Neural cell (in vitro differentiated cells): ENCODE measurements around the gene CCL2. TPM values are rescaled to one million over a fixed set of nuclear protein-coding genes. Genes with fewer than 3 reads are reported as not detected.

Experiments
- H2AFZ ChIP-seq: fragments of 200-600, 300-800 bp; sonication (generic), shearing (Covaris generic); 2 replicates; pipeline ENCODE4 v1.6.0; 2014; ENCODE audit warnings: low read depth, mild to moderate bottlenecking, antibody characterized with exemption, low read length, moderate library complexity
- H3F3A ChIP-seq: fragments of 200-600 bp; shearing (Covaris generic); 2 replicates; pipeline ENCODE4 v1.6.1; 2016; ENCODE audit warnings: mild to moderate bottlenecking, moderate library complexity, mixed read lengths, antibody characterized with exemption, low read length; ENCODE audit not compliant: insufficient read depth, poor library complexity, severe bottlenecking
- H3K27ac ChIP-seq: fragments of 200-600, 300-800 bp; sonication (generic), shearing (Covaris generic); 2 replicates; pipeline ENCODE4 v1.5.1; 2014; ENCODE audit warnings: mild to moderate bottlenecking, low read length, moderate library complexity
- H3K27me3 ChIP-seq: fragments of 300-800, 200-600 bp; sonication (generic), shearing (Covaris generic); 2 replicates; pipeline ENCODE4 v1.6.0; 2014; ENCODE audit warnings: mild to moderate bottlenecking, low read depth, low read length, moderate library complexity; ENCODE audit not compliant: insufficient read depth
- H3K36me3 ChIP-seq: fragments of 300-800, 200-600 bp; sonication (generic), shearing (Covaris generic); 2 replicates; pipeline ENCODE4 v1.5.1; 2014; ENCODE audit warnings: mild to moderate bottlenecking, antibody characterized with exemption, low read length, moderate library complexity; ENCODE audit not compliant: insufficient read depth
- H3K4me2 ChIP-seq: fragments of 300-800, 200-600 bp; sonication (generic), shearing (Covaris generic); 2 replicates; pipeline ENCODE4 v1.6.0; 2014; ENCODE audit warnings: mild to moderate bottlenecking, low read length
- H3K4me3 ChIP-seq: fragments of 300-800, 200-600 bp; sonication (generic), shearing (Covaris generic); 2 replicates; pipeline ENCODE4 v1.5.1; 2014; ENCODE audit warnings: mild to moderate bottlenecking, low read length, moderate library complexity
- H3K79me2 ChIP-seq: fragments of 200-600 bp; shearing (Covaris generic); replicated peaks from 2 replicates; pipeline ENCODE4 v1.6.0; 2014; ENCODE audit warnings: mild to moderate bottlenecking, low read length, moderate library complexity; ENCODE audit not compliant: insufficient read depth
- H3K9ac ChIP-seq: fragments of 300-800, 200-600 bp; sonication (generic), shearing (Covaris generic); 2 replicates; pipeline ENCODE4 v1.6.1; 2016; ENCODE audit warnings: mild to moderate bottlenecking, low read length, mixed read lengths
- H3K9me2 ChIP-seq: fragments of 200-600 bp; shearing (Covaris generic); 2 replicates; pipeline ENCODE4 v1.6.1; 2016; ENCODE audit warnings: mild to moderate bottlenecking, low read length, mixed read lengths; ENCODE audit not compliant: insufficient read depth
- H3K9me3 ChIP-seq: fragments of 200-600, 300-800 bp; sonication (generic), shearing (Covaris generic); 2 replicates; pipeline ENCODE4 v1.6.1; 2016; ENCODE audit warnings: mild to moderate bottlenecking, mixed run types, low read length, moderate library complexity, mixed read lengths
- H4K20me1 ChIP-seq: fragments of 200-600 bp; shearing (Covaris generic); 2 replicates; pipeline ENCODE4 v1.6.1; 2016; ENCODE audit warnings: mild to moderate bottlenecking, mixed run types; ENCODE audit not compliant: insufficient read depth
- EP300 ChIP-seq: fragments of 450-650 bp; conservative IDR thresholded peaks from 2 replicates; pipeline ENCODE4 v1.6.1; 2014; ENCODE audit warnings: antibody characterized with exemption, mild to moderate bottlenecking, moderate library complexity; ENCODE audit not compliant: poor library complexity, severe bottlenecking
- EZH2 ChIP-seq: fragments of 200-600, 300-800 bp; shearing (Covaris generic), sonication (generic); IDR thresholded peaks from 2 replicates; pipeline ENCODE4 v1.6.1; 2014; ENCODE audit warnings: antibody characterized with exemption, low read length, borderline replicate concordance, mild to moderate bottlenecking; ENCODE audit not compliant: insufficient read depth, poor library complexity, severe bottlenecking
- MXI1 ChIP-seq: fragments of 450-650 bp; conservative IDR thresholded peaks from 2 replicates; pipeline ENCODE4 v1.6.1; 2014; ENCODE audit warnings: antibody characterized with exemption, mild to moderate bottlenecking; ENCODE audit not compliant: poor library complexity, severe bottlenecking
- POLR2AphosphoS5 ChIP-seq: IDR thresholded peaks from 2 replicates; pipeline ENCODE4 v1.6.1; 2012
- RAD21 ChIP-seq: fragments of 450-650 bp; conservative IDR thresholded peaks from 2 replicates; pipeline ENCODE4 v1.6.1; 2014; ENCODE audit warnings: antibody characterized with exemption, mild to moderate bottlenecking, moderate library complexity
- SMC3 ChIP-seq: fragments of 450-650 bp; conservative IDR thresholded peaks from 2 replicates; pipeline ENCODE4 v1.6.1; 2014; ENCODE audit warnings: antibody characterized with exemption, mild to moderate bottlenecking, moderate library complexity; ENCODE audit not compliant: poor library complexity
- TAF1 ChIP-seq: IDR thresholded peaks from 2 replicates; pipeline ENCODE4 v1.6.1; 2012; ENCODE audit warnings: low read depth
- polyA plus RNA-seq: library from polyadenylated mRNA; depleted of rRNA; stranded (reverse); fragments of >200 nt; gene quantifications from 2 replicates; pipeline ENCODE4 v1.2.3, GENCODE V29; 2014
- TF ChIP-seq, protein P1 (sequence below): IDR thresholded peaks from 2 replicates; pipeline ENCODE4 v1.6.1; 2012; ENCODE audit warnings: borderline replicate concordance
- TF ChIP-seq, protein P2 (sequence below): fragments of 450-650 bp; IDR thresholded peaks from 2 replicates; pipeline ENCODE4 v1.5.1; 2014; ENCODE audit warnings: antibody characterized with exemption, mild to moderate bottlenecking, moderate library complexity; ENCODE audit not compliant: poor library complexity, severe bottlenecking

The CCL2 gene
- polyA plus RNA-seq, 1 donor from 2014 or later = 0.57 TPM

GRCh38 chr17:34248511-34249024 is 6.5 kb upstream of the CCL2 start:
- Histone ChIP-seq H2AFZ (no peak overlapping the region), H3K36me3 (no peaks in the 10 kb centered on the region), H3K27me3 (no peaks in the 10 kb centered on the region), H4K20me1 (no peaks in the 10 kb centered on the region), H3K79me2 (no peaks in the 10 kb centered on the region), H3K9me2 (no peaks in the 10 kb centered on the region), H3K9me3 (no peaks in the 10 kb centered on the region), H3K9ac (no peak overlapping the region), H3K4me2 (no peak overlapping the region), H3K4me3 (no peak overlapping the region), H3F3A (no peaks in the 10 kb centered on the region), H3K27ac (no peak overlapping the region)
- TF ChIP-seq POLR2AphosphoS5 = no peak
- TF ChIP-seq EZH2 = no peak
- no peak for TF ChIP-seq TAF1
- TF ChIP-seq, protein P1, sequence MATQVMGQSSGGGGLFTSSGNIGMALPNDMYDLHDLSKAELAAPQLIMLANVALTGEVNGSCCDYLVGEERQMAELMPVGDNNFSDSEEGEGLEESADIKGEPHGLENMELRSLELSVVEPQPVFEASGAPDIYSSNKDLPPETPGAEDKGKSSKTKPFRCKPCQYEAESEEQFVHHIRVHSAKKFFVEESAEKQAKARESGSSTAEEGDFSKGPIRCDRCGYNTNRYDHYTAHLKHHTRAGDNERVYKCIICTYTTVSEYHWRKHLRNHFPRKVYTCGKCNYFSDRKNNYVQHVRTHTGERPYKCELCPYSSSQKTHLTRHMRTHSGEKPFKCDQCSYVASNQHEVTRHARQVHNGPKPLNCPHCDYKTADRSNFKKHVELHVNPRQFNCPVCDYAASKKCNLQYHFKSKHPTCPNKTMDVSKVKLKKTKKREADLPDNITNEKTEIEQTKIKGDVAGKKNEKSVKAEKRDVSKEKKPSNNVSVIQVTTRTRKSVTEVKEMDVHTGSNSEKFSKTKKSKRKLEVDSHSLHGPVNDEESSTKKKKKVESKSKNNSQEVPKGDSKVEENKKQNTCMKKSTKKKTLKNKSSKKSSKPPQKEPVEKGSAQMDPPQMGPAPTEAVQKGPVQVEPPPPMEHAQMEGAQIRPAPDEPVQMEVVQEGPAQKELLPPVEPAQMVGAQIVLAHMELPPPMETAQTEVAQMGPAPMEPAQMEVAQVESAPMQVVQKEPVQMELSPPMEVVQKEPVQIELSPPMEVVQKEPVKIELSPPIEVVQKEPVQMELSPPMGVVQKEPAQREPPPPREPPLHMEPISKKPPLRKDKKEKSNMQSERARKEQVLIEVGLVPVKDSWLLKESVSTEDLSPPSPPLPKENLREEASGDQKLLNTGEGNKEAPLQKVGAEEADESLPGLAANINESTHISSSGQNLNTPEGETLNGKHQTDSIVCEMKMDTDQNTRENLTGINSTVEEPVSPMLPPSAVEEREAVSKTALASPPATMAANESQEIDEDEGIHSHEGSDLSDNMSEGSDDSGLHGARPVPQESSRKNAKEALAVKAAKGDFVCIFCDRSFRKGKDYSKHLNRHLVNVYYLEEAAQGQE = no peak
- TF ChIP-seq SMC3 = no peak
- TF ChIP-seq RAD21 = no peak
- TF ChIP-seq EP300 = no peak
- TF ChIP-seq, protein P2, sequence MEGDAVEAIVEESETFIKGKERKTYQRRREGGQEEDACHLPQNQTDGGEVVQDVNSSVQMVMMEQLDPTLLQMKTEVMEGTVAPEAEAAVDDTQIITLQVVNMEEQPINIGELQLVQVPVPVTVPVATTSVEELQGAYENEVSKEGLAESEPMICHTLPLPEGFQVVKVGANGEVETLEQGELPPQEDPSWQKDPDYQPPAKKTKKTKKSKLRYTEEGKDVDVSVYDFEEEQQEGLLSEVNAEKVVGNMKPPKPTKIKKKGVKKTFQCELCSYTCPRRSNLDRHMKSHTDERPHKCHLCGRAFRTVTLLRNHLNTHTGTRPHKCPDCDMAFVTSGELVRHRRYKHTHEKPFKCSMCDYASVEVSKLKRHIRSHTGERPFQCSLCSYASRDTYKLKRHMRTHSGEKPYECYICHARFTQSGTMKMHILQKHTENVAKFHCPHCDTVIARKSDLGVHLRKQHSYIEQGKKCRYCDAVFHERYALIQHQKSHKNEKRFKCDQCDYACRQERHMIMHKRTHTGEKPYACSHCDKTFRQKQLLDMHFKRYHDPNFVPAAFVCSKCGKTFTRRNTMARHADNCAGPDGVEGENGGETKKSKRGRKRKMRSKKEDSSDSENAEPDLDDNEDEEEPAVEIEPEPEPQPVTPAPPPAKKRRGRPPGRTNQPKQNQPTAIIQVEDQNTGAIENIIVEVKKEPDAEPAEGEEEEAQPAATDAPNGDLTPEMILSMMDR = no peak
- no peak for TF ChIP-seq MXI1

DNA sequence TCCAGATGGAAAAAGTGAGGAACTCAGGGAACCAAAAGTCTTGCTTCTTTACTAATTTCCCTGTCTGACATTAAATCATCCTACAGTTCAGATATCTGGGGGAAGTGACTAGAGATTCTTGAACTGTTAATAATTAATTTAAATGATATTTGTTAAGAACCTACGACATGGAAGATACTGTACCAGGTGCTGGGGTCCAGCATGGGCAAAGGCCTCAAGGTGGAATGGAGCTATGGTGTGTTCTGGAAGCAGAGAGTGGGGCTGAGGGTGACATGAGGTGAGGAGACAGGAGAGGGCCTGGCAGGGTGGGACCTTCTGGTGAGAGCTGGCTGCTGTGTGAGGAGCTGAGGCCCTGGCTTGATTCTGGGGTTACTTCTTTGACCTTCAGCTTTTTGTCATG is 6.0 kb upstream of the CCL2 start:
- Histone ChIP-seq H3K36me3 (no peaks in the 10 kb centered on the region), H4K20me1 (no peaks in the 10 kb centered on the region), H3K27me3 (no peaks in the 10 kb centered on the region), H2AFZ (no peak overlapping the region), H3K4me2 (no peak overlapping the region), H3K4me3 (no peak overlapping the region), H3K9me2 (no peaks in the 10 kb centered on the region), H3K79me2 (no peaks in the 10 kb centered on the region), H3K9ac (no peak overlapping the region), H3K27ac (no peak overlapping the region), H3F3A (no peaks in the 10 kb centered on the region), H3K9me3 (no peaks in the 10 kb centered on the region)
- TF ChIP-seq TAF1 (no peak), MXI1 (no peak), POLR2AphosphoS5 (no peak), SMC3 (no peak), RAD21 (no peak), EZH2 (no peak)
